ENCODE data around the gene SEZ6.

SEZ6 gene

DNA sequence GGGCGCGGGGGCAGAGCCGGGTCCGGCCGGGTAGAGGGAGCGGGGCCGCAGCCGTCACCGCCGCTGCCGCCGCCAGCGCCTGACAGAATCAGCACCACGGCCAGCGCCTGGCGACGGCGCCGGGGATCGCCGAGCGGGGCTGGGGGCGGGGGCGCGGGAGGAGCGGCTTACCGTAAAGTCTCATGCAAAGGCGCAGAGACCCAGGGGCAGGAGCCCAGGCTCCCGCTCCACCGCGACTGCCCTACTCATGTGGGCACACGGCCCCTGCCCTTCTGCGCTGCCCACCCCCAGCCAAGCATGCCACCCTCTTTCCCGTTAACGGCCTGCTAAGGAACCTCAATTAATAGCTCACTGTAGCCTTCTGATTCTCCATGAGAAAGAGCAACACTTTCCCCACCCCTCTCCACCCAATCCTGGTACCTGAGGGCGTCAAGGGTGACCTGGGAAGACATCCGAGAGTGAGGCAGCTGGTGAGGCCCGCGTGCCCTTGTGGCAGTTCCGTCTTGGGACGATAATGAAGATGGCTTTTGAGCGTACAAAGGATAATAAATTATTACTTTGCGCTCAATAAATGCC is at the start of gene SEZ6:
SEZ6 (minus strand) TSS at position 98 of the 576 bp plus-strand sequence. CDS start 164 bp downstream, outside the sequence.
- DNase-seq = peak; percentile 37

DNA sequence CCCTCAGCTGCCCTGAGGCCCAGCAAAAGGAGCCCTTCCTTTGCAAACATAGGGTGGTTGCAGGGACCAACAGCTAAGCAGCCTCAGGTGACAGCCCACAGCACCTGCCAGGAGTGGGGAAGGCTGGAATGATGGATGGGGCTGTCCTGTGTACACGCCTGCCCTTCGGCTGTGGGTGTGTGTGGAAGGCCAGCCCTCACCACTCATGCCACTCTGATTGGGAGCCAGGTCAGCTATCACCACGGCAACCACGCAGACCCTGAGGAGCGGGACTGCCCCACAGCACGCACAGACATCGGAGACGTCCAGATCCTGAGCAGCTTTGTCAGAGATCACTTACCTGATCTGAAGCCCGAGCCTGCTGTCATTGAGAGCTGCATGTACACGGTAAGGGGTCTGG is 49.0 kb upstream of the SEZ6 start:
- no peak for DNase-seq

DNA sequence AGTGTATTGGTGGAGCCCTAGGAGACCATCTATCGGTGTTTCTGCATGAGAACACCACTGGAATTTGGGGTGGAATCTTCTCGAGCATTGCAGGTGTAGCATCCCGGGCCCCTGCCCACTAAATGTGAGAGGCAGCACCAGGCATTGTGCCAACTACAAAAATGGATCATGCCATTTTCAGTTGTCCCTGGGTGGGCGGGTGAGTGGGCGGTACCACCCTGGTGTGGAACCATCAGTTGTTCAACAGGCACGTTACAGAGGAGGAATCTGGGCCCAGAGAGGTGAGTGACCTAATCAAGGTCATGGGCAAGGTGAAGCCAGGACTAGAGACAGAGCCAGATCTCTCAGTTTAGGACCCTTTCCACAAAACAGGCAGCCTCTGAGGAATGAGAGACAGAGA is 45.9 kb upstream of the SEZ6 start:
- no peak for DNase-seq

DNA sequence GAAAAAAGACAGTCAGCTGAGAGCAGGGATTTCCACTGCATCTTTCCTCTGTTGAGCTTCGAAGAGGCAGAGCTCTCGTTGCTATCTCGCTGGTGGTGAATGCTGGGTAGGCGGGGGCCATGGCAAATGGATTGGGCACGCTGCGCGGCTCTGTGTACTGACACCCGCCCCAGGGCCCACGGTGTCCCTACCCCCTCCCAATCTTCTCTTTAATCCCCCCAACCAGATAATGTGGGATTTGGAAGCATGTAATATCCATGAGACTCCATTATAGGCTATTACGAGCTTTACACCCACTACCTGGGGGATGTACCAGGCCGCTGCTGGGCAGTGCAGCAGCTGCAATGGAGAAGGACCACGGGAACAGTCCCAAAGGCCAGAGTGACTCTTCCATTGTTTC is 45.4 kb upstream of the SEZ6 start:
- DNase-seq = no peak

- DNase-seq = no peak
Measured at GRCh38 chr17:29050176-29050575, 44.3 kb upstream of the SEZ6 start.

GRCh38 chr17:29049541-29050145 is 43.8 kb upstream of the SEZ6 start:
- DNase-seq = no peak

DNA sequence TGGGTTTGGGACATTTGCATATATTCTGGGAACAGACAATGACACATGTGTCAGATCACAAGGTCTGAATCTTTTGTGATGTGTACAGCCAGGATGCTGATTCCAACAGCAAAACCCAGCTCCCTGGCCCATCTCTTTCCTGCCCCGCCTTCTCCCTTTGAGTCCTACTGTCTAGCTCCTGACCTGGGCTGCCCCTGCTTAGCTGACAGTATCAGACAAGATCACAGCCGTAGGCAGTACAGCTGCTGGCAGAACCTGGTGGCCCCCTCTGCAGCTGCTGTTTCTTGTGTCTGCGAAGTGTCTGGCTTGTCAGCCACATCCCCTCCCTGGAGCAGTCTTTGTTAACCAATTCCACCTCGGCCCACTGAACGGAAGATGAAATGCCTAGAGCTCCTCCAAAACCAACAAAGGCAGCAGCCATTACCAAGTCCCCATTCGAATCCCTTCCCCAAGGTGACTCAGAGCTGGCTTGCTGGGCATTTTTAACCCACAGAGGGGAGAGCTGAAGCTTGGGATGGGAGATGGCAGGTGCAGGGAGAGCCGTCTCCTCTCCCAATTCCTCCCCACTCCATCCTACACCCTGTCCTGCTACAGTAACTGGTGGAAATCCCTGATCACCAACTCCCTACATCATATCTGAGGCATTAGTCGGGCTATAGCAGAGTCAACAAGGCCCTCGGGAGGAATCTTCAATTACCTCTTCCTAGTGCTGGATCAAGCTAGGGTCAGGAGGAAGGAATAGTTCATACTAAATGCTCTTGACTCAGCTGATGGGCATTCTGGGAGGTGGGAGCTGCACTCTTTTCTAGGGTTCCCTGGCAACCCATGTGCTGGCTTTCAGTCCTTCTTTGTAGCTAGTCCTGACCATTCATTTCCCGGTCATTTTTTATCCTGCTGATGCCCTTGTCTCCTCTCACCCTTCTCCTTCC is 42.9 kb upstream of the SEZ6 start:
- DNase-seq = peak; percentile 33

DNA sequence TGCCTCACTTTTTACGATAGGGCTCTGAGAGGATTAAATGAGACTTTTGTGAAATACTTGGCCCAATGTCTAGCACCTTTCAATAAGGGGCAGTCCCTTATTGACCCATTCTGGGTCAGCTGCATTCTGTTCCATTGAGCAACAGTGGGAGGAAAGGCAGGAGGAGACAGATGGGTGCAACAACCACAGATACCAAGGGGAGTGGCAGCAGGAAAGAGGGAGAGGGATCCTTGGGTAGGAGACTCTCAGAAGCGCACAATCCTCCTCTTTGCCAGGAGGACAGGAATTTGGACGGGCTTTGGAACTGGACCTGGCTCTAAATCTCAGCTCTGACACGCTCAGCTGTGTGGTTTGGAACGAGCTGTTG is 40.6 kb upstream of the SEZ6 start:
- no peak for DNase-seq

- DNase-seq = no peak
Measured at GRCh38 chr17:29045734-29046472, 40.1 kb upstream of the SEZ6 start.

GRCh38 chr17:29045026-29045425 is 39.2 kb upstream of the SEZ6 start:
- no peak for DNase-seq

GRCh38 chr17:29043539-29044145 is 37.8 kb upstream of the SEZ6 start:
- DNase-seq = no peak

GRCh38 chr17:29042679-29043538 is 37.1 kb upstream of the SEZ6 start, which contains the start of gene PIPOX:
Gene PIPOX, plus strand, starts transcription at chr17:29043141. Its CDS starts 85 bp downstream, at chr17:29043226.
- peak; percentile 76 for DNase-seq

- no peak for DNase-seq
Measured at GRCh38 chr17:29042026-29042678, 36.3 kb upstream of the SEZ6 start.

DNA sequence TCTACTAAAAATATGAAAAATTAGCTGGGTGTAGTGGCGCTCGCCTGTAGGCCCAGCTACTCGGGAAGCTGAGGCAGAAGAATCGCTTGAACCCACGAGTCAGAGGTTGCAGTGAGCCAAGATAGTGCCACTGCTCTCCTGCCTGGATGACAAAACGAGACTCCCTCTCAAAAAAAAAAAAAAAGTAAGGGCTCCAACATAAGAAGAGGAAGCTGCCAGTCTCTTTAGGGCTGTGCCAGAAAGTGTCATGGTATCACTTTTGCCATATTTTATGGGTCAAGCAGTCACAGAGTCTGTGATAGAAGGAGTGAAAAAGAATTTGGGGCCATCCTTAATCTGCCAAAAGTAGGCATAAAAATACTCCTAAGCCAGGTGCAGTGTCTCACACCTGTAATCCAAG is 35.7 kb upstream of the SEZ6 start:
- no peak for DNase-seq

- no peak for DNase-seq
Measured at GRCh38 chr17:29041091-29041490, 35.3 kb upstream of the SEZ6 start.

DNA sequence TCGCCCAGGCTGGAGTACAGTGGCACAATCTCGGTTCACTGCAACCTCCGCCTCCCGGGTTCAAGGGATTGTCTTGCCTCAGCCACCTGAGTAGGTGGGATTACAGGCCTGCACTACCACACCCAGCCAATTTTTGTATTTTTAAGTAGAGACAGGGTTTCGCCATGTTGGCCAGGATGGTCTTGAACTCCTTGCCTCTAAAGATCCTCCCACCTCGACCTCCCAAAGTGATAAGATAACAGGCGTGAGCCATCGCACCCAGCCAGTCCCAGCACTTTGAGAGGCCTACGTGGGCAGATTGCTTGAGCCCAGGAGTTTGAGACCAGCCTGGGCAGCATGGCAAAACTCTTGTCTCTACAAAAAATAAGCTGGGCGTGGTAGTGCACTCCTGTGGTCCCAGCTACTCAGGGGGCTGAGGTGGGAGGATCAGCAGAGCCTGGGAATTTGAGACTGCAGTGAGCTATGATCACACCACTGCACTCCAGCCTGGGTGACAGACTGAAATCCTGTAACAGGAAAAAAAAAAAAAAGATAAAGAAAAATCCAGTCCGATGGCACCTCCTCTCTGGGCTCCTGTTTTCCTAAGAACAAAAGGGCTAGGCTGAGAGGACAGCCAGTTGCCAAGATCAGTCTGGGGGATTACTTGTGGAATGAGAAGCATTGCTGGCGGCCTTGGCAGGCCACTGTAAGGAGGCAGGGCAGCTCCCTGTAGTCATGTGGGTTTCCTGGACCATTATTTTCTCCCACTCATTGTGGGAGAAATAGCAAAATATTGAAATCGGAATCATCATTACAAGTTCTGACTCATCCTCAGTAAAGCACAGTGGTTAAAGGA is 34.1 kb upstream of the SEZ6 start:
- DNase-seq = no peak

DNA sequence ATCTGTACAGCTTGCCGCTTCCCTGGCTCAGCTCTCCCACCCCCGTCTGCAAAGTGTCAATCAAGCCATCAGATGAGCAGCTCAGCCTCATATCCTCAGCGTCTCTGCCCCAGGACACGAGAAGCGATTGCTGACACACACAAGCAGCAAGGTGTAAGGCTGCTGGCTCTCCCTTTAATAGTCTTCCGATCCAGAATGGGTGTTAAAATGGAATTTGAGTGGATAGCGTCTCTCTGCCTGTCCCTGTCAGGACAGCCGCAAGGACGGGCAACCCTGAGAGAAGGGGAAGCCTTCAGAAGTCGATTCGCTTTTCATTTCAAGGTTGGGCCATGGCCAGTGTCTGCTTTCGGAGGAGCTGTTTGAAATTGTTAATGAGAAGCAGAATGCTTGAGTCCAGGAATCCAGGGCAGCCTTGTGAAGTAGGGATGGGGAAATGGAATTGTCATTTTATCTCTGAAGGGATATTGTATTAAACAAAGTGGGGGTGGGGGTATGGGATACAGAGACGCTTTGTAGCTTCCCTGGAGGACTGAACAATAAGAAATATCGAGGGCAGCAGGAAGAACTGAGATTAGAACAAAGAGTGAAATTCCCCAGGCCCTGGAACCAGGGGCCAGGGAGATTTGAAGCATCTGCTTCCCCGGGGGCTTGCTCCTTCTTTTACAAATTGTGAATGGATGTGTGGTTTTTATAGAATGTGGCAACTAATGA is 32.4 kb upstream of the SEZ6 start:
- DNase-seq = no peak

DNA sequence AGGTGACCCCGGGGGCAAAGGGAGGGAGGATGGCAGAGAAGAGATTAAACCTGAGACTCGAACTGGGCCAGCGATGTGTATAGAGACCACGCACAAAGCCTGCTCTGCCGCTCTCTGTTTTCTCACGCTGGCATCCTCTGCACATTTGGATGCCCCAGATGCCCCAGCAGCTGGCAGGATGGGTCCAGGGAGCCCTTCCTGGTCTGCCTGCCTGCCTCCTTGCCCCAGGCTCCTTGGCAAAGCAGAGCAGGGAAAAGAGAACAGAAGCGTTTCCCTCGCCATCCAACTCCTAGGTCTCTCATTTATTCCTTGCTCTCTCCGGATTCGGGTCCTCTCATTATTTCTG is 31.9 kb upstream of the SEZ6 start:
- no peak for DNase-seq

GRCh38 chr17:29036584-29036983 is 30.8 kb upstream of the SEZ6 start:
- no peak for DNase-seq

- no peak for DNase-seq
Measured at GRCh38 chr17:29034510-29034909, 28.7 kb upstream of the SEZ6 start.
